ENCODE data around the gene ANKRD62.
A peak's percentile ranks its signal among the peaks of the same experiment; 100 is the strongest.

Gene ANKRD62

DNA sequence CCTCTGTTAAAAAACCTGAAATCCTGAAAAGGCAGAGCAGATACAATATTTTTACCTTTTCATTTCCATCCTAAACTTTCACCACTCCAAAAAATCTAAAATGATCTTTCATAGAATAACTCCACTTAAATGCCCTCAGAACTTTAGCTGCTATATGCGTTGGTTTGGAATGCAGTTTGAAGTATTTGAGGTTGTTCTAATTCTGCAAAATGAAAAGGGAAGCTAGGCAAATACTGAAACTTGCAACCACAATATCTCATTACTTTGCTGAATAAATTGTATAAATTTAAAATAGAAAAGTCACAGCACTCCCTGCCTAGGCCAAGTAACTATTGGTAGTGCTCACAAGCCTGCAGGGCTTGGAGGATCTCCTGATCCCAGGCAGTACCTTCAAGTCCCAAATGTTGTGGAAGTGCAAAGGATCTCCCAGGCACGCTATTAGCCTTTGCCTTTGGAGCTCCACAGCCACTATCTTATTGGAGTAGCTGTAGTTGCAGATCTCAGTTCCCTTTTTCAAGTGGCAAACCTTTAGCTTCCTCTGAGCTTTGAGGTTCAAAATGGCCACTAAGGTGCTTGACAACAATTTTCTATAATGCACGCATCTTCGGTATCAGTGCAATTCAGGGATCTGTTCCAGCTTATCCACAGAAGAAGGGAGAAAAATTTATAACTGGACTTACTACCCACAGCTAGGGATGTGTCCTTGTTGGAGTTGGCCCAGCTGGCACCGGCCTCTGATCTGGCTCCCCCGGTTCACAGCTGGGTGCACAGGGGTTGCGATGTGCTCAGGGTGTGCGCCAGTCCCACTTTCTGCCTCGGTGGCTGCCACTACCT is 43.4 kb upstream of the ANKRD62 start:
- TF ChIP-seq ZFX (IDR thresholded peaks at IDR 0.05; ENCODE audit: borderline replicate concordance): no peak
- TF ChIP-seq, protein P1, sequence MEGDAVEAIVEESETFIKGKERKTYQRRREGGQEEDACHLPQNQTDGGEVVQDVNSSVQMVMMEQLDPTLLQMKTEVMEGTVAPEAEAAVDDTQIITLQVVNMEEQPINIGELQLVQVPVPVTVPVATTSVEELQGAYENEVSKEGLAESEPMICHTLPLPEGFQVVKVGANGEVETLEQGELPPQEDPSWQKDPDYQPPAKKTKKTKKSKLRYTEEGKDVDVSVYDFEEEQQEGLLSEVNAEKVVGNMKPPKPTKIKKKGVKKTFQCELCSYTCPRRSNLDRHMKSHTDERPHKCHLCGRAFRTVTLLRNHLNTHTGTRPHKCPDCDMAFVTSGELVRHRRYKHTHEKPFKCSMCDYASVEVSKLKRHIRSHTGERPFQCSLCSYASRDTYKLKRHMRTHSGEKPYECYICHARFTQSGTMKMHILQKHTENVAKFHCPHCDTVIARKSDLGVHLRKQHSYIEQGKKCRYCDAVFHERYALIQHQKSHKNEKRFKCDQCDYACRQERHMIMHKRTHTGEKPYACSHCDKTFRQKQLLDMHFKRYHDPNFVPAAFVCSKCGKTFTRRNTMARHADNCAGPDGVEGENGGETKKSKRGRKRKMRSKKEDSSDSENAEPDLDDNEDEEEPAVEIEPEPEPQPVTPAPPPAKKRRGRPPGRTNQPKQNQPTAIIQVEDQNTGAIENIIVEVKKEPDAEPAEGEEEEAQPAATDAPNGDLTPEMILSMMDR (IDR thresholded peaks at IDR 0.05): no peak
- no peak overlapping the region for H3K27ac ChIP-seq

DNA sequence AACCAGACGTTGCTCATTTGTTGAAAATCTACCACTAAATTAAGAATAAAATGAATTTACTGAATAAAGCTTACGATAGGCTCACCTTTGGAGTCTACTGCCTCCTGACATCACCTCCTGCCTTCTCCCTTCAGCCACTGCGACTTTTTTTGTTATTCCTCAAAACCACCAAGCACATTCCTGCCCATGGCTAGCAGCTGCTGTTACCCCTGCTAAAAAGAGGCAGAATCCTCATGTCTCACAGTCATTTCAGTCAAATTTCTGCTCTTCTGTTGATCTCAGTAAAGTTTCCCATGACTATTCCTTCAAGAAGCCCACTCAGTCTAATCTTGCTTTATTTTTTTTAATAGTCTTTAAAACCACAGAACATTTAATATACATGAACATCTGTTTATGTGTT is 40.8 kb upstream of the ANKRD62 start:
- no peak for TF ChIP-seq ZFX (IDR thresholded peaks at IDR 0.05; ENCODE audit: borderline replicate concordance)
- TF ChIP-seq, protein P1 (IDR thresholded peaks at IDR 0.05): no peak
- no peak overlapping the region for H3K27ac ChIP-seq

DNA sequence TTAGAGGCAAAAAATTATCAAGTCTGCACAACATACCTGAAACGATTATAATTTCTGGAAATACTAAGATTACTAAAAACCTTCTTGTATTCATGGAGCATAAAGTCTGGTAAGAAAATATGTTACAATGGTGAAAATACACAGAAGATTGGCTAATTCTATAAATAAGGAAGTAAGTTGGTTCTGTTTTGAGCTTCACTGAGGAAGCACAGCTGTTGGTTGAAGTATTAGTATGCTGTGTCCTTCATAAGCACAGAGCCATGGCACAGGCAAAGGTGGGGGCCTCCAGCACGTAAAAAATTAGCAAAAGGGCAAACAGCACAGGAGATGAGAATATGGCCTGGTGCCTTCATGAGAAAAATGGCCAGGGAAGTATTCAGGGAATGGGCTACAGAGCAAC is 40.4 kb upstream of the ANKRD62 start:
- H3K27ac ChIP-seq: no peak overlapping the region
- TF ChIP-seq, protein P1 (IDR thresholded peaks at IDR 0.05): no peak
- TF ChIP-seq ZFX (IDR thresholded peaks at IDR 0.05; ENCODE audit: borderline replicate concordance): no peak

DNA sequence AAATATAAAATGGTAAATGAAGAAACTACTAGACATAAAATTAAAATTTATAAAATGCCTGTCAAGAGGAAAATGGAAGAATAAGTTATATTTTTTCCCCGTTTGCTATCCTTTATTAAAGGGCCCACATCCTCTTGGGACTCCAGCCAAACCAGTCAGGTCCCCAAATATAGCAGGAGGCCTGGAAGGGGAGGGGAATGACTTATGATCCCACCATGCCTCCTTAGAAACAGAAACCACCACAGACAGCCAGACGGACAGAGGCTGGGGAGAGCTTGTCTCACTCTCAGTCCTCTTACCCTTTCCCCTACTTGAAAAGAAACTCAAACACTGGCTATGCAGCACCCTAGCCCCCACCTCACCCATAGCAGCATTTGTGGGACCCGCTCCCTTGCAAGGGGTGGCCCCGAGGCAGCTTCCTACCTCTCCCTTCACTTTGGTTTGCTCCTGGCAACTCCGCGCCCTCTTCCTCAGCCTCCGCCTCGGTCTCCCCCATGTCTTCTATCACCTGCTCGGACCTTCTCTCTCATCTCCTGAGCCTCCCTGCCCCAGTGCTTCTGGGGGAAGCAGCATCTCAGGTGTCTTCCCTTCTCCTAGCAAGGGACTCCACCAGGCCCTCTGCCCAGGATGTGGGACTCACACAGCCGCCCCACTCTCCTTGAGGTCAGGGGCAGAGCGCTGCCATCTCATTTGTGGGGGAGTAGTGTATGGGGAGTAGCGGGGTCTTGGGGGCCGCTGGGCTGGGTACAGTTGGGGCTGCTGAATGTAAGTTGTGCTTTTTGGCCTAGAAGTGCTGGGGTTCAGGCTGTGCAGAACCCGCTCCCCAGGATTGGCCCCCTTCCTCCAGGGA is 37.4 kb upstream of the ANKRD62 start:
- H3K27ac ChIP-seq: no peak overlapping the region
- TF ChIP-seq, protein P1 (IDR thresholded peaks at IDR 0.05): no peak
- no peak for TF ChIP-seq ZFX (IDR thresholded peaks at IDR 0.05; ENCODE audit: borderline replicate concordance)

DNA sequence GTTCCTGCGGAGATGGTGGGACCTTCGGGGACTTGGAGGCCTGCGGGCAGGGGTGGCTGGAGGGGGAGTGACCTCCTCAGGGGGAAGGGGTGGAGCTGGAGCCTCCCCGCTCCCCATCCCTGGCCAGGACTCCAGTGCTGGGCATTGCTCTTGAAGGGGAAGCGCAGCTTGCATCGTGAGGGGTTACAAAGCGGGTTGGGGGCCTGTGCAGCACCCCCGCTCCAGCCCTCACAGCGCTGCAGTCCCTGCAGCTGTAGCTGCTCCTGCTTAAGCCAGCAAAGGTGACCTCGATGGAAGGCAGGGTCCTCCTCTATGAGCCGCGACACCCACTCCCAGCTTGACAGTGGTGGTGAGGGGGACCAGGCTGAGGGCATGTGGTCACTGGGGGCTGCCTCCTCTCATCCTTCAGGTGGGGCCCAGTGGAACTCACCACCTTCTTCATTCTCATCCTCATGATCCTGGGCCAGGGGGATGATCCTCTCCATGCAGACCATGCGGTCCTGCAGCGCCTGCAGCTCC is 36.7 kb upstream of the ANKRD62 start:
- TF ChIP-seq, protein P1 (IDR thresholded peaks at IDR 0.05): no peak
- no peak for TF ChIP-seq ZFX (IDR thresholded peaks at IDR 0.05; ENCODE audit: borderline replicate concordance)
- no peak overlapping the region for H3K27ac ChIP-seq

DNA sequence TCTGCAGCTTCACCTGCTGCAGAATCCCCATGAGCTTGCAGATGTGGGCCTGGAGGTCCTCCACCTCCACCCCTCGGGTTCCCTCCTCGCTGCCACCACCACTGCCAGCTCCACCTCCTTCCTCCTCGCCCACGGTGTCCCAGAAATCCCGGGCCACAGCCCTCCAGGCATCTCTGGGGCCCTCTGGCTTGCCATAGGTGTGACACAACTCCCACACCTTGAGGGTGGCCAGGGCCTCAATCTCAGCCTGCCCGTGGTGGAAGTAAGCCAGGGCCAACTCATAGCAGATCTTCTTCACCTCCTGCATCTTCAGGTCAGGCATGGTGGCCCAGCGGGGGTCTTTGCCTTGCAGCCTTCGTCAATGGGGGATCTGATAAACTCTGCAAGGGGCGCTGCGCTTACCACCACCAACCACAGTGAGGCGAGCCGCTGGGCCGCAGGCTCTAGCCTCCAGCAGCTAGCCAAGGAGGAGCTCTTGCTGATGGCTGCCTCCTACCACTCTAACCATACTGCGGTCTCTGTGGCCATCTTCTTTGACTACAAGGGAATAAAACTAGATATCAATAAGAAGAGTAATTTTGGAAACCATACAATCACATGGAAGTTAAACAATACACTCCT is 36.1 kb upstream of the ANKRD62 start:
- no peak overlapping the region for H3K27ac ChIP-seq
- TF ChIP-seq, protein P1 (IDR thresholded peaks at IDR 0.05): peak; percentile 13; the same call in 1 of the 2 replicates
- no peak for TF ChIP-seq ZFX (IDR thresholded peaks at IDR 0.05; ENCODE audit: borderline replicate concordance)

All from 22Rv1 (cell line).